Measurements from ENCODE around the gene KRTAP1-3.

- TF ChIP-seq, protein P1, sequence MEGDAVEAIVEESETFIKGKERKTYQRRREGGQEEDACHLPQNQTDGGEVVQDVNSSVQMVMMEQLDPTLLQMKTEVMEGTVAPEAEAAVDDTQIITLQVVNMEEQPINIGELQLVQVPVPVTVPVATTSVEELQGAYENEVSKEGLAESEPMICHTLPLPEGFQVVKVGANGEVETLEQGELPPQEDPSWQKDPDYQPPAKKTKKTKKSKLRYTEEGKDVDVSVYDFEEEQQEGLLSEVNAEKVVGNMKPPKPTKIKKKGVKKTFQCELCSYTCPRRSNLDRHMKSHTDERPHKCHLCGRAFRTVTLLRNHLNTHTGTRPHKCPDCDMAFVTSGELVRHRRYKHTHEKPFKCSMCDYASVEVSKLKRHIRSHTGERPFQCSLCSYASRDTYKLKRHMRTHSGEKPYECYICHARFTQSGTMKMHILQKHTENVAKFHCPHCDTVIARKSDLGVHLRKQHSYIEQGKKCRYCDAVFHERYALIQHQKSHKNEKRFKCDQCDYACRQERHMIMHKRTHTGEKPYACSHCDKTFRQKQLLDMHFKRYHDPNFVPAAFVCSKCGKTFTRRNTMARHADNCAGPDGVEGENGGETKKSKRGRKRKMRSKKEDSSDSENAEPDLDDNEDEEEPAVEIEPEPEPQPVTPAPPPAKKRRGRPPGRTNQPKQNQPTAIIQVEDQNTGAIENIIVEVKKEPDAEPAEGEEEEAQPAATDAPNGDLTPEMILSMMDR (IDR thresholded peaks at IDR 0.05 in 8 of 11, conservative IDR thresholded peaks at IDR 0.05 in 3 of 11), result no peak
- TF ChIP-seq POLR2AphosphoS5 (IDR thresholded peaks at IDR 0.05), result no peak
- TF ChIP-seq POLR2A (IDR thresholded peaks at IDR 0.05), result no peak
Observed at GRCh38 chr17:40993839-40994238, 40.8 kb downstream of the KRTAP1-3 start, which contains the start of gene KRTAP3-3.
